PFSK-1 (cell line): ENCODE measurements around the gene RELA.

Experiments used
- FOXP2 ChIP-seq: optimal IDR thresholded peaks from 2 replicates; pipeline ENCODE3; 2011; ENCODE audit warnings: borderline replicate concordance, control low read depth, inconsistent platforms; ENCODE audit not compliant: insufficient read depth; ENCODE audit errors: extremely low read length, extremely low read depth
- POLR2AphosphoS5 ChIP-seq: IDR thresholded peaks from 2 replicates; pipeline ENCODE4 v1.6.1; 2012; ENCODE audit warnings: low read depth, mild to moderate bottlenecking, control low read depth, low read length, moderate library complexity
- TF ChIP-seq, protein P1 (sequence below), 2 experiments: IDR thresholded peaks; 2 replicates each; pipeline versions ENCODE4 v1.6.1 to v1.8.0; 2011 to 2012; ENCODE audit warnings: low read depth in 2 of 2, low read length in 2 of 2, control low read depth in 1 of 2, inconsistent platforms in 1 of 2, mild to moderate bottlenecking in 1 of 2, moderate library complexity in 1 of 2; ENCODE audit not compliant: insufficient read depth in 1 of 2

The RELA gene

DNA sequence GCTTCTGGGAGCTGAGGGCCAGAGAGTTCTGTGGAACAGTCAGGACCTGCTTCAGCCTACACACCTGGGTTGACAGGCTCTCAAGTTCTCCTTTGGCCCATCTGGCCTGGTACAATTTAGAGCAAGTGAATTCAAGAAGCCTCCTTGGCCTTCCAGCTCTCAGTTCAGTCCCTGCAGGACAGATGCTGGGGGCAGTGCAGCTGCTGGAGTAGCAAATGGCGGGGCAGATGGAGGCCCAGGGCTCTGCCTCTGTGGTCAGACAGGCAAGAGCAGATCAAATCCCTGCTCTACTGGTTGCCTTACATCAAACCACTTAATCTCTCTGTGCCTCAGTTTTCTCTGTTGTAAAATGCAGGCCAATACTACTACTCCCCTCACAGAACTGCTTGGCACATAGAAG lies 58.5 kb downstream of the RELA start:
- TF ChIP-seq, protein P1, sequence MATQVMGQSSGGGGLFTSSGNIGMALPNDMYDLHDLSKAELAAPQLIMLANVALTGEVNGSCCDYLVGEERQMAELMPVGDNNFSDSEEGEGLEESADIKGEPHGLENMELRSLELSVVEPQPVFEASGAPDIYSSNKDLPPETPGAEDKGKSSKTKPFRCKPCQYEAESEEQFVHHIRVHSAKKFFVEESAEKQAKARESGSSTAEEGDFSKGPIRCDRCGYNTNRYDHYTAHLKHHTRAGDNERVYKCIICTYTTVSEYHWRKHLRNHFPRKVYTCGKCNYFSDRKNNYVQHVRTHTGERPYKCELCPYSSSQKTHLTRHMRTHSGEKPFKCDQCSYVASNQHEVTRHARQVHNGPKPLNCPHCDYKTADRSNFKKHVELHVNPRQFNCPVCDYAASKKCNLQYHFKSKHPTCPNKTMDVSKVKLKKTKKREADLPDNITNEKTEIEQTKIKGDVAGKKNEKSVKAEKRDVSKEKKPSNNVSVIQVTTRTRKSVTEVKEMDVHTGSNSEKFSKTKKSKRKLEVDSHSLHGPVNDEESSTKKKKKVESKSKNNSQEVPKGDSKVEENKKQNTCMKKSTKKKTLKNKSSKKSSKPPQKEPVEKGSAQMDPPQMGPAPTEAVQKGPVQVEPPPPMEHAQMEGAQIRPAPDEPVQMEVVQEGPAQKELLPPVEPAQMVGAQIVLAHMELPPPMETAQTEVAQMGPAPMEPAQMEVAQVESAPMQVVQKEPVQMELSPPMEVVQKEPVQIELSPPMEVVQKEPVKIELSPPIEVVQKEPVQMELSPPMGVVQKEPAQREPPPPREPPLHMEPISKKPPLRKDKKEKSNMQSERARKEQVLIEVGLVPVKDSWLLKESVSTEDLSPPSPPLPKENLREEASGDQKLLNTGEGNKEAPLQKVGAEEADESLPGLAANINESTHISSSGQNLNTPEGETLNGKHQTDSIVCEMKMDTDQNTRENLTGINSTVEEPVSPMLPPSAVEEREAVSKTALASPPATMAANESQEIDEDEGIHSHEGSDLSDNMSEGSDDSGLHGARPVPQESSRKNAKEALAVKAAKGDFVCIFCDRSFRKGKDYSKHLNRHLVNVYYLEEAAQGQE (IDR thresholded peaks at IDR 0.05; ENCODE audit: insufficient read depth in 1 of 2, low read depth in 2 of 2, low read length in 2 of 2) = no peak
- no peak for TF ChIP-seq POLR2AphosphoS5
- no peak for TF ChIP-seq FOXP2
